Right lobe of liver (tissue), 6 donors: ENCODE data around the gene SGSM2. TPM values are rescaled to one million over a fixed set of nuclear protein-coding genes. Genes with fewer than 3 reads are reported as not detected.

Source experiments
- ATAC-seq, 4 donors: fragments of 200-7000 bp; cut with Tn5 transposase; one replicate each; pipeline ENCODE4 v1.9.1; 2020; ENCODE audit warnings: mild to moderate bottlenecking in 4 of 4, moderate library complexity in 4 of 4
- DNase-seq, 3 donors: peaks; one replicate each; pipeline ENCODE4 v3.0.0-alpha.2; 2020
- H3K27ac ChIP-seq, 3 donors: fragments of 200-600 bp; one replicate each; pipeline ENCODE4 v1.8.0; 2022
- H3K27me3 ChIP-seq, 2 donors: fragments of 200-600 bp; one replicate each; pipeline ENCODE4 v1.8.0; 2022
- H3K36me3 ChIP-seq, 4 donors: fragments of 200-600 bp; sonication (generic) in 1 of 4; one replicate each; pipeline versions ENCODE4 v1.5.1 to v1.8.0; 2017 to 2022; ENCODE audit warnings: control low read depth in 1 of 4
- H3K4me1 ChIP-seq, 4 donors: fragments of 200-600 bp; sonication (generic) in 1 of 4; one replicate each; pipeline versions ENCODE4 v1.5.1 to v1.8.0; 2017 to 2022; ENCODE audit warnings: control low read depth in 1 of 4
- H3K4me3 ChIP-seq, 3 donors: fragments of 200-600 bp; one replicate each; pipeline ENCODE4 v1.8.0; 2022
- H3K9me3 ChIP-seq, 4 donors: fragments of 200-600 bp; sonication (generic) in 1 of 4; one replicate each; pipeline versions ENCODE4 v1.5.1 to v1.8.0; 2017 to 2022; ENCODE audit warnings: control low read depth in 1 of 4
- POLR2A ChIP-seq: fragments of 450-650 bp; IDR thresholded peaks from one replicate; pipeline ENCODE4 v1.6.1; 2017; ENCODE audit warnings: antibody characterized with exemption, mild to moderate bottlenecking
- WGBS: methylation state at CpG from one replicate; pipeline ENCODE4 v1.1.6; 2018; ENCODE audit warnings: low coverage, low lambda C conversion rate; ENCODE audit not compliant: insufficient coverage; ENCODE audit errors: missing lambda C conversion rate; 5-methylcytosine and 5-hydroxymethylcytosine counted together
- intact Hi-C, 2 donors: fragments of 100-400 bp; cut with DNase I; formaldehyde crosslinking; loops; one replicate each; pipeline versions ENCODE4 v1.11.2 to v1.14.1; 2022
- long read RNA-seq: library from polyadenylated mRNA; unstranded; transcript quantifications from one replicate; pipeline ENCODE4 v2.0.0, GENCODE V29; 2019
- total RNA-seq, 6 experiments: library from RNA; depleted of rRNA in 2 of 6; stranded (reverse); fragments of >200 nt in 2 of 6; fragmentation: NEBNext Ultra II Directional in 3 of 6; extraction: Animal tissue kit (Norgen Biotek cat#: 25700) in 3 of 6; gene quantifications; one replicate each; pipeline versions ENCODE4 v1.1.0 to v1.2.4, GENCODE V29; 2016 to 2023
- TF ChIP-seq, protein P1 (sequence below), 4 donors: fragments of 200-600 bp in 3 of 4; fragments of 450-650 bp in 1 of 4; IDR thresholded peaks; one replicate each; pipeline versions ENCODE4 v1.5.1 to v1.8.0; 2016 to 2022; ENCODE audit warnings: antibody characterized with exemption in 4 of 4, mild to moderate bottlenecking in 2 of 4
- donor health status: DM: no; HTN: yes; CAD: no.
- donor health status: DM: no; HTN: no; CAD: no.
- donor health status: DM: no; HTN: no; CAD: no.
- donor health status: DM: no; HTN: yes; CAD: no.
- donor health status: DM: no; HTN: yes; CAD: no.

SGSM2 gene, protein sequence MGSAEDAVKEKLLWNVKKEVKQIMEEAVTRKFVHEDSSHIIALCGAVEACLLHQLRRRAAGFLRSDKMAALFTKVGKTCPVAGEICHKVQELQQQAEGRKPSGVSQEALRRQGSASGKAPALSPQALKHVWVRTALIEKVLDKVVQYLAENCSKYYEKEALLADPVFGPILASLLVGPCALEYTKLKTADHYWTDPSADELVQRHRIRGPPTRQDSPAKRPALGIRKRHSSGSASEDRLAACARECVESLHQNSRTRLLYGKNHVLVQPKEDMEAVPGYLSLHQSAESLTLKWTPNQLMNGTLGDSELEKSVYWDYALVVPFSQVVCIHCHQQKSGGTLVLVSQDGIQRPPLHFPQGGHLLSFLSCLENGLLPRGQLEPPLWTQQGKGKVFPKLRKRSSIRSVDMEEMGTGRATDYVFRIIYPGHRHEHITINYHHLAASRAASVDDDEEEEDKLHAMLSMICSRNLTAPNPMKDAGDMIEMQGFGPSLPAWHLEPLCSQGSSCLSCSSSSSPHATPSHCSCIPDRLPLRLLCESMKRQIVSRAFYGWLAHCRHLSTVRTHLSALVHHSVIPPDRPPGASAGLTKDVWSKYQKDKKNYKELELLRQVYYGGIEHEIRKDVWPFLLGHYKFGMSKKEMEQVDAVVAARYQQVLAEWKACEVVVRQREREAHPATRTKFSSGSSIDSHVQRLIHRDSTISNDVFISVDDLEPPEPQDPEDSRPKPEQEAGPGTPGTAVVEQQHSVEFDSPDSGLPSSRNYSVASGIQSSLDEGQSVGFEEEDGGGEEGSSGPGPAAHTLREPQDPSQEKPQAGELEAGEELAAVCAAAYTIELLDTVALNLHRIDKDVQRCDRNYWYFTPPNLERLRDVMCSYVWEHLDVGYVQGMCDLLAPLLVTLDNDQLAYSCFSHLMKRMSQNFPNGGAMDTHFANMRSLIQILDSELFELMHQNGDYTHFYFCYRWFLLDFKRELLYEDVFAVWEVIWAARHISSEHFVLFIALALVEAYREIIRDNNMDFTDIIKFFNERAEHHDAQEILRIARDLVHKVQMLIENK
- total RNA-seq = 10 to 100 TPM in 4 of 6 experiments, 1 to 10 TPM in 2; 6.0 to 17.2 (median 13.2) TPM
- long read RNA-seq = 0 reads

DNA sequence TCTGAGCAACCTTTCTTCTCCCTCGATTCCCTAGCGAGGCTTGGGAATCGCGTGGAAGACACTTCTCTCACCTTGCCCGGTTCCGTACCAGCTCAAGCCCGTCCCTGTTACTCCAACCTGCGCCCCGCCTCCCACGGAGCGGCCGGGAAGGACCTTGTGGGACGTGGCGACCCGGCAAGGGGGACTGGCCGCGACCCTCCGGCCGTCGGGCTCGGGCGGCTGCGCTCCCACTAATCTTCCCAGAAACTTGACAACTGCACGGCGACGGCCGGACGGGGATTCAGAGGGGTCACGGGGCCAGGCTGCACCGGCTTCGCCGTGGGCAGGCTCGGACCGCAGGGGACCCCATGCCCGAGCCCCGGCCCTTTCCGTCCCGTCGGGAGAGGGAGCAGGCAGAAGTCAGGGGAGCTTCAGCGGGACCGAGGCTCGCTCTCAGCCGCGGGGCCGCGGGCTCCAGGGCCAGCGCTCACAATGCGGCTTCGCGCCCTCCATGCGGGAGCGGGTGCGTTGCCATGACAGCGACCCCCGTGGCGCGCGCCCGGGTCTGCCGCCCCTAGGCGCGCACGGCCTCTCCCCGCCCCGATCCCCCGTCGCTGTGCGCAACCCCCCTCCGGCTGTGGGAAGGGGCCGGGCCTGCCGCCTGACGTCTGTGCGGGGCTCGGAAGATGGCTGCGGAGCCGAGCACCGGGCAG, at the start of gene SGSM2:
SGSM2 (plus strand) TSS at position 650 of the 692 bp plus-strand sequence. CDS start 188 bp downstream, outside the sequence.
- TF ChIP-seq POLR2A = no peak
- TF ChIP-seq, protein P1, sequence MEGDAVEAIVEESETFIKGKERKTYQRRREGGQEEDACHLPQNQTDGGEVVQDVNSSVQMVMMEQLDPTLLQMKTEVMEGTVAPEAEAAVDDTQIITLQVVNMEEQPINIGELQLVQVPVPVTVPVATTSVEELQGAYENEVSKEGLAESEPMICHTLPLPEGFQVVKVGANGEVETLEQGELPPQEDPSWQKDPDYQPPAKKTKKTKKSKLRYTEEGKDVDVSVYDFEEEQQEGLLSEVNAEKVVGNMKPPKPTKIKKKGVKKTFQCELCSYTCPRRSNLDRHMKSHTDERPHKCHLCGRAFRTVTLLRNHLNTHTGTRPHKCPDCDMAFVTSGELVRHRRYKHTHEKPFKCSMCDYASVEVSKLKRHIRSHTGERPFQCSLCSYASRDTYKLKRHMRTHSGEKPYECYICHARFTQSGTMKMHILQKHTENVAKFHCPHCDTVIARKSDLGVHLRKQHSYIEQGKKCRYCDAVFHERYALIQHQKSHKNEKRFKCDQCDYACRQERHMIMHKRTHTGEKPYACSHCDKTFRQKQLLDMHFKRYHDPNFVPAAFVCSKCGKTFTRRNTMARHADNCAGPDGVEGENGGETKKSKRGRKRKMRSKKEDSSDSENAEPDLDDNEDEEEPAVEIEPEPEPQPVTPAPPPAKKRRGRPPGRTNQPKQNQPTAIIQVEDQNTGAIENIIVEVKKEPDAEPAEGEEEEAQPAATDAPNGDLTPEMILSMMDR (IDR thresholded peaks at IDR 0.05) = no peak
- Histone ChIP-seq H3K4me1 (peaks cover 0 to 10% (median 5%) of the 10 kb centered on the region in 4 donors), H3K9me3 (no peaks in the 10 kb centered on the region), H3K27me3 (no peaks in the 10 kb centered on the region), H3K4me3 (peak within 1 kb of the TSS; percentile 47 to 98 (median 87)), H3K36me3 (peaks cover 0 to 31% (median 16%) of the 10 kb centered on the region in 4 donors), H3K27ac (peak within 1 kb of the TSS; percentile 52 to 71 (median 65))
- WGBS = 0% methylated on average over 6 of the region's 77 CpGs
- ATAC-seq (peak; percentile 27 to 54 (median 52)), DNase-seq (peak; percentile 62 to 72 (median 63))
- intact Hi-C loops = no loop called here

DNA sequence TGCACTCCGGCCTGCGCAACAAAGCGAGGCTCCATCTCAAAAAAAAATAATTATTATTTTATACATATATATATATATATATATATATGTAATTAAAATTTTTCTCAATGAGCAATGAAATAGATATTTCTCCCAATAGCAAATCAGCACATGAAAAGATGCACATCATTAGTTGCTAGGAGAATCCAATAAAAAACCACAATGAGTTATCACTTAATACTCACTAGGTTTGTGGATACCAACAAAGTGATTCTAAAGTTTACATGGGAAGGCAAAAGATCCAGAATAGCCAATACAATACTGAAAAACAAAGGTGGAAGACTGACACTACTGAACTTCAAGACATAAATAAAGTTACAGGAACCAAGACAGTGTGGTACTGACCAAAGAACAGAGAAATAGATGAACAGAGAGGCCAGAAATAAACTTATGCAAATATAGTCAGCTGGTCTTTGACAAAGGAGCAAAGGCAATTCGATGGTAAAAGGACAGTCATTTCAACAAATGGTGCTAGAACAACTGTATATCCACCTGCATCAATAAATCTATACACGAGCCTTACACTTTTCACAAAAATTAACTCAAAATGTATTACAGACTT, 47.3 kb upstream of the SGSM2 start:
- Histone ChIP-seq H3K4me3 (no peak overlapping the region), H3K27ac (no peak overlapping the region), H3K9me3 (no peaks in the 10 kb centered on the region), H3K27me3 (no peaks in the 10 kb centered on the region), H3K4me1 (no peaks in the 10 kb centered on the region), H3K36me3 (peaks cover 0 to 45% (median 14%) of the 10 kb centered on the region in 4 donors)
- TF ChIP-seq, protein P1 (IDR thresholded peaks at IDR 0.05) = no peak
- TF ChIP-seq POLR2A = no peak
- ATAC-seq (no peak), DNase-seq (no peak)
- intact Hi-C loops = no loop called here
- 92% methylated on average over 5 of the region's 5 CpGs for WGBS

DNA sequence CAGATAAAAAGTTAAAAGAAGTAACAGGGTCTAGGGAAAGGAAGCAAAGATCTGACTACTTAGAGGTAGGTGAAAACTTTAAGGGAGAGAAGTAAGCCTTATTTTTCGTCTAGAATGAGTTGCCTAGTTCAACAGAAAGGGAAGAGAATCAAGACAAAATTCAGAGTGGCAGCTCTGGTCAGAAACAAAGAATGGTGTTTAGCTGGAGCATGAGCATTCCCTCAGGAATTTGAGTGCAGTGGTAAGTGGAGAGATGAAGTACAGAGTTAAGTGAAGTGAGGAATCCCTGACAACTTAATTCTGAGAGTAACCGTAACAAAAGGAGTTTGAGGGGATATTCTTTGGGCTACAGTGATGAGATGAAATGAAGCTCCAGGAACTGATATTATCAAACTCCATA, 45.2 kb upstream of the SGSM2 start:
- H3K36me3 ChIP-seq = peaks cover 0 to 54% (median 15%) of the 10 kb centered on the region in 4 donors

More for the DNA sequence above, 45.2 kb upstream of the SGSM2 start:
- no peak for DNase-seq
- Histone ChIP-seq H3K27ac (no peak overlapping the region), H3K4me3 (no peak overlapping the region), H3K4me1 (no peaks in the 10 kb centered on the region), H3K9me3 (no peaks in the 10 kb centered on the region), H3K27me3 (no peaks in the 10 kb centered on the region)
- intact Hi-C loops = no loop called here
- no peak for TF ChIP-seq POLR2A
- TF ChIP-seq, protein P1 (IDR thresholded peaks at IDR 0.05) = no peak
- WGBS = 57% methylated on average over 1 of the region's 2 CpGs
- ATAC-seq = no peak
